Panc1 (cell line): ENCODE measurements around the gene NFAT5. TPM values are rescaled to one million over a fixed set of nuclear protein-coding genes. Genes with fewer than 3 reads are reported as not detected.
"Not testable (repeated sequence)": the region's sequence is repeated elsewhere in the genome, so short reads cannot be mapped to it uniquely, and the experiment has no call there.

ENCODE experiments used
- ATAC-seq: fragments of 200-7000 bp; cut with Tn5 transposase; 2 replicates; pipeline ENCODE4 v1.9.1; 2020; ENCODE audit warnings: mild to moderate bottlenecking, moderate library complexity
- BruUV-seq: library from RNA; stranded (reverse); fragments of 400-500 nt; replicated peaks from 2 replicates; lab custom pipeline; 2021; lab: Mats Ljungman, UMichigan
- CTCF ChIA-PET: fragments of 300-600 bp; sonication (Branson Sonifier 250); formaldehyde crosslinking; loops from one replicate; lab custom pipeline; 2022; ENCODE audit warnings: antibody characterized with exemption; lab: Charles Lee
- POLR2A ChIA-PET: fragments of 300-600 bp; sonication (Branson Sonifier 250); formaldehyde crosslinking; loops from one replicate; lab custom pipeline; 2022; ENCODE audit warnings: antibody characterized with exemption; lab: Charles Lee
- DNase-seq: peaks from one replicate; pipeline ENCODE4 v3.0.0-alpha.2; 2010; ENCODE audit warnings: low read depth, low spot score
- H3K27ac ChIP-seq: 2 replicates; pipeline ENCODE4 v1.5.1; 2011; ENCODE audit warnings: mild to moderate bottlenecking, low read length, inconsistent platforms
- H3K27me3 ChIP-seq: fragments of 200-500 bp; sonication (Bioruptor generic); 2 replicates; pipeline ENCODE4 v1.6.0; 2014; ENCODE audit warnings: low read length, inconsistent platforms; ENCODE audit not compliant: control insufficient read depth, insufficient read depth
- H3K36me3 ChIP-seq: fragments of 200-500 bp; sonication (Bioruptor generic); 2 replicates; pipeline ENCODE4 v1.5.1; 2014; ENCODE audit warnings: inconsistent platforms, mild to moderate bottlenecking, low read length, moderate library complexity; ENCODE audit not compliant: control insufficient read depth, insufficient read depth
- H3K4me1 ChIP-seq: 2 replicates; pipeline ENCODE4 v1.5.1; 2011; ENCODE audit warnings: inconsistent platforms, mild to moderate bottlenecking, low read length, moderate library complexity; ENCODE audit not compliant: control insufficient read depth, insufficient read depth
- H3K4me3 ChIP-seq, 2 experiments: 2 replicates each; pipeline ENCODE4 v1.5.1; 2011 to 2012; ENCODE audit warnings: low read depth in 2 of 2, low read length in 2 of 2, mild to moderate bottlenecking in 2 of 2, inconsistent platforms in 1 of 2, moderate library complexity in 1 of 2
- H3K9me3 ChIP-seq: fragments of 200-500 bp; sonication (Bioruptor generic); 2 replicates; pipeline ENCODE4 v1.5.1; 2014; ENCODE audit warnings: low read depth, mild to moderate bottlenecking, inconsistent platforms, low read length, moderate library complexity; ENCODE audit not compliant: control insufficient read depth, insufficient read depth
- POLR2AphosphoS5 ChIP-seq: IDR thresholded peaks from 2 replicates; pipeline ENCODE4 v1.6.1; 2012; ENCODE audit warnings: mild to moderate bottlenecking, low read depth, low read length, moderate library complexity
- SIN3A ChIP-seq: IDR thresholded peaks from 2 replicates; pipeline ENCODE4 v1.6.1; 2012; ENCODE audit warnings: low read depth, mild to moderate bottlenecking, low read length, moderate library complexity, borderline replicate concordance; ENCODE audit not compliant: insufficient read depth
- TCF7L2 ChIP-seq: IDR thresholded peaks from 2 replicates; pipeline ENCODE4 v1.6.1; 2011; ENCODE audit warnings: mild to moderate bottlenecking, low read depth, low read length, inconsistent platforms
- in situ Hi-C: cut with HindIII; loops from 2 replicates; pipeline ENCODE4 v1.10.0; 2016; ENCODE audit warnings: low sequenced_read_pairs, low pct_unique_long_range_greater_than_20kb
- intact Hi-C: fragments of 100-400 bp; cut with micrococcal nuclease; formaldehyde crosslinking; loops from one replicate; pipeline ENCODE4 v1.10.0; 2022; ENCODE audit not compliant: unreplicated experiment
- total RNA-seq: library from RNA; stranded (reverse); gene quantifications from one replicate; pipeline ENCODE4 v1.2.1, GENCODE V29; 2021; ENCODE audit not compliant: unreplicated experiment
- TF ChIP-seq, protein P1 (sequence below): fragments of 450-650 bp; IDR thresholded peaks from 2 replicates; pipeline ENCODE4 v1.5.1; 2017; ENCODE audit warnings: mild to moderate bottlenecking
- TF ChIP-seq, protein P2 (sequence below), 2 experiments: IDR thresholded peaks; 2 replicates each; pipeline ENCODE4 v1.6.1; 2011 to 2012; ENCODE audit warnings: low read depth in 2 of 2, control low read depth in 1 of 2, low read length in 1 of 2, mild to moderate bottlenecking in 1 of 2, moderate library complexity in 1 of 2; ENCODE audit not compliant: insufficient read depth in 1 of 2

Gene NFAT5
- total RNA-seq, 1 experiment from 2014 or later: 57.0 TPM

DNA sequence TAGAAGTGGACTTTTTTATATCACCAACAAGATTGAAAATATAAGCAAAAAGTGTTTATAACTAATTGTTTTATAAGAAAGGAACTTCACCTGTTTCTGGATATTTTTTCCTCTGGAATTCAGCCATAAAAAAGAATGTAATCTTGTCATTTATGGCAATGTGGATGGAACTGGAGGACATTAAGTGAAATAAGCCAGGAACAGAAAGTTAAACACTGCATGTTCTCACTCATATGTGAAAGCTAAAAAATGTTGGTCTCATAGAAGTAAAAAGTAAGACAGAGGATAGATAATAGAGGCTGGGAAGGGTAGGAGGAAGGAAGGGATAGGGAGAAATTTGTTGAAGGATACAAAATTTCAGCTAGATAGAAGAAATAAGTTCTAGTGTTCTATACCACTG lies 67.6 kb downstream of the NFAT5 start:
- intact Hi-C loops: no loop called here
- Histone ChIP-seq H3K4me1 (no peaks in the 10 kb centered on the region), H3K27ac (no peak overlapping the region), H3K27me3 (no peaks in the 10 kb centered on the region), H3K4me3 (no peak overlapping the region), H3K9me3 (no peaks in the 10 kb centered on the region; the same call in 1 of the 2 replicates), H3K36me3 (peaks cover 14% of the 10 kb centered on the region)
- in situ Hi-C loops: no loop called here
- ChIA-PET CTCF (no interaction called here), POLR2A (no interaction called here)
- no TSS peak for BruUV-seq
- DNase-seq (no peak), ATAC-seq (no peak)
- TF ChIP-seq TCF7L2 (no peak), POLR2AphosphoS5 (no peak), SIN3A (no peak)
- TF ChIP-seq, protein P1, sequence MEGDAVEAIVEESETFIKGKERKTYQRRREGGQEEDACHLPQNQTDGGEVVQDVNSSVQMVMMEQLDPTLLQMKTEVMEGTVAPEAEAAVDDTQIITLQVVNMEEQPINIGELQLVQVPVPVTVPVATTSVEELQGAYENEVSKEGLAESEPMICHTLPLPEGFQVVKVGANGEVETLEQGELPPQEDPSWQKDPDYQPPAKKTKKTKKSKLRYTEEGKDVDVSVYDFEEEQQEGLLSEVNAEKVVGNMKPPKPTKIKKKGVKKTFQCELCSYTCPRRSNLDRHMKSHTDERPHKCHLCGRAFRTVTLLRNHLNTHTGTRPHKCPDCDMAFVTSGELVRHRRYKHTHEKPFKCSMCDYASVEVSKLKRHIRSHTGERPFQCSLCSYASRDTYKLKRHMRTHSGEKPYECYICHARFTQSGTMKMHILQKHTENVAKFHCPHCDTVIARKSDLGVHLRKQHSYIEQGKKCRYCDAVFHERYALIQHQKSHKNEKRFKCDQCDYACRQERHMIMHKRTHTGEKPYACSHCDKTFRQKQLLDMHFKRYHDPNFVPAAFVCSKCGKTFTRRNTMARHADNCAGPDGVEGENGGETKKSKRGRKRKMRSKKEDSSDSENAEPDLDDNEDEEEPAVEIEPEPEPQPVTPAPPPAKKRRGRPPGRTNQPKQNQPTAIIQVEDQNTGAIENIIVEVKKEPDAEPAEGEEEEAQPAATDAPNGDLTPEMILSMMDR: no peak
- TF ChIP-seq, protein P2, sequence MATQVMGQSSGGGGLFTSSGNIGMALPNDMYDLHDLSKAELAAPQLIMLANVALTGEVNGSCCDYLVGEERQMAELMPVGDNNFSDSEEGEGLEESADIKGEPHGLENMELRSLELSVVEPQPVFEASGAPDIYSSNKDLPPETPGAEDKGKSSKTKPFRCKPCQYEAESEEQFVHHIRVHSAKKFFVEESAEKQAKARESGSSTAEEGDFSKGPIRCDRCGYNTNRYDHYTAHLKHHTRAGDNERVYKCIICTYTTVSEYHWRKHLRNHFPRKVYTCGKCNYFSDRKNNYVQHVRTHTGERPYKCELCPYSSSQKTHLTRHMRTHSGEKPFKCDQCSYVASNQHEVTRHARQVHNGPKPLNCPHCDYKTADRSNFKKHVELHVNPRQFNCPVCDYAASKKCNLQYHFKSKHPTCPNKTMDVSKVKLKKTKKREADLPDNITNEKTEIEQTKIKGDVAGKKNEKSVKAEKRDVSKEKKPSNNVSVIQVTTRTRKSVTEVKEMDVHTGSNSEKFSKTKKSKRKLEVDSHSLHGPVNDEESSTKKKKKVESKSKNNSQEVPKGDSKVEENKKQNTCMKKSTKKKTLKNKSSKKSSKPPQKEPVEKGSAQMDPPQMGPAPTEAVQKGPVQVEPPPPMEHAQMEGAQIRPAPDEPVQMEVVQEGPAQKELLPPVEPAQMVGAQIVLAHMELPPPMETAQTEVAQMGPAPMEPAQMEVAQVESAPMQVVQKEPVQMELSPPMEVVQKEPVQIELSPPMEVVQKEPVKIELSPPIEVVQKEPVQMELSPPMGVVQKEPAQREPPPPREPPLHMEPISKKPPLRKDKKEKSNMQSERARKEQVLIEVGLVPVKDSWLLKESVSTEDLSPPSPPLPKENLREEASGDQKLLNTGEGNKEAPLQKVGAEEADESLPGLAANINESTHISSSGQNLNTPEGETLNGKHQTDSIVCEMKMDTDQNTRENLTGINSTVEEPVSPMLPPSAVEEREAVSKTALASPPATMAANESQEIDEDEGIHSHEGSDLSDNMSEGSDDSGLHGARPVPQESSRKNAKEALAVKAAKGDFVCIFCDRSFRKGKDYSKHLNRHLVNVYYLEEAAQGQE (IDR thresholded peaks at IDR 0.05; ENCODE audit: insufficient read depth in 1 of 2, low read depth in 2 of 2, low read length in 1 of 2): no peak

DNA sequence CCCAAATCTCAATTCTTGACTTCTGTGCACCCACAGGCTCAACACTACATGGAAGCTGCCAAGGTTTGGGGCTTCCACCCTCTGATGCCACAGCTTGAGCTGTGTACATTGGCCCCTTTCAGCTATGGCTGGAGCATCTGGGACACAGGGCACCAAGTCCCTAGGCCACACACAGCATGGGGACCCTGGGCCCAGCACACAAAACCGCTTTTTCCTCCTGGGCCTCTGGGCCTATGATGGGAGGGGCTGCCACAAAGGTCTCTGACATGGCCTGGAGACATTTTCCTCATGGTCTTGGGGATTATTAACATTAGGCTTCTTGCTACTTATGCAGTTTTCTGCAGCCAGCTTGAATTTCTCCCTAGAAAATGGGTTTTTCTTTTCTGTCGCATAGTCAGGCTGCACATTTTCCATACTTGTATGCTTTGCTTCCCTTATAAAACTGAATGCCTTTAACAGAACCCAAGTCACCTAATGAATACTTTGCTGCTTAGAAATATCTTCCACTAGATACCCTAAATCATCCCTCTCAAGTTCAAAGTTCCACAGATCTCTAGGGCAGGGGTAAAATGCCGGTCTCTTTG lies 70.9 kb downstream of the NFAT5 start:
- intact Hi-C loops, H3K4me3 ChIP-seq, BruUV-seq, DNase-seq, in situ Hi-C loops, H3K27ac ChIP-seq, H3K27me3 ChIP-seq, ATAC-seq, POLR2A ChIA-PET, H3K4me1 ChIP-seq, H3K9me3 ChIP-seq: not testable (repeated sequence)
- H3K36me3 ChIP-seq: peaks cover 19% of the 10 kb centered on the region
- CTCF ChIA-PET: interaction anchor here (0.6 kb wide), 1 partner anchor 217 kb away, joined by 12 read pairs; no protein-coding TSS in a partner anchor

DNA sequence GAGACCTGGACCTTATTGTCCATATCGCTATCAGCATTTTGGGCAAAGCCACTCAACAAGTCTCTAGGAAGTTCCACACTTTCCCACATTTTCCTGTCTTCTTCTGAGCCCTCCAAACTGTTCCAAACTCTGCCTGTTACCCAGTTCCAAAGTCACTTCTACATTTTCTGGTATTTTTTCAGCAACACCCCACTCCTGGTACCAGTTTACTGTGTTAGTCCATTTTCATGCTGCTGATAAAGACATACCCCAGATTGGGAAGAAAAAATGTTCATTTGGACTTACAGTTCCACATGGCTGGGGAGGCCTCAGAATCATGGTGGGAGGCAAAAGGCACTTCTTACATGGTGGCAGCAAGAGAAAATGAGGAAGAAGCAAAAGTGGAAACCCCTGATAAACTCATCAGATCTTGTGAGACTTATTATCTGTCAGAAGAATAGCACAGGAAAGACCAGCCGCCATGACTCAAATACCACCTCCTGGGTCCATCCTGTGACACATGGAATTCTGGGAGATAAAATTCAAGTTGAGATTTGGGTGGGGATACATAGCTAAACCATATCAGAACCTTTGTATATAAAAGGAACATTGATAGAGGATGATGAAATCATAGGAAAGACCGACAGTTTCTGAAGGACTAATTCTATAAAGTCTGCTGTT lies 71.6 kb downstream of the NFAT5 start:
- in situ Hi-C loops, intact Hi-C loops, ATAC-seq, H3K27ac ChIP-seq, H3K27me3 ChIP-seq, BruUV-seq, DNase-seq, H3K4me1 ChIP-seq, POLR2A ChIA-PET, CTCF ChIA-PET, H3K9me3 ChIP-seq, H3K4me3 ChIP-seq: not testable (repeated sequence)
- peaks cover 15% of the 10 kb centered on the region for H3K36me3 ChIP-seq

DNA sequence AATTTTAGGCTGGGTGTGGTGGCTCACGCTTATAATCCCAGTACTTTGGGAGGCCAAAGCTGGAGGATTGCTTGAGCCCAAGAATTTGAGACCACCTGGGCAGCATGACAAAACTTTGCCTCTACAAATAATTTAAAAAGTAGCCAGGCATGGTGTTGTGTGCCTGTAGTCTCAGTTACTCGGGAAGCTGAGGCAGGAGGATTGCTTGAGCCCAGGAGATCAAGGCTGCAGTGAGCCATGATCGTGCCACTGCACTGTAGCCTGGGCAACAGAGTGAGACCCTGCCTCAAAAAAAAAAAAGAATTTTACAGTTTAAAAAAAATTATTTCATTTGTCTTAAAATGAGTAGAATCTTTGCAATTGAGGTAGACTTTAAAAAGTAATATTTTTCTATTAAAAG lies 78.2 kb downstream of the NFAT5 start:
- H3K27me3 ChIP-seq, H3K27ac ChIP-seq, BruUV-seq, H3K4me3 ChIP-seq, intact Hi-C loops, H3K4me1 ChIP-seq, ATAC-seq, H3K9me3 ChIP-seq, DNase-seq, CTCF ChIA-PET, in situ Hi-C loops: not testable (repeated sequence)
- peaks cover 16% of the 10 kb centered on the region for H3K36me3 ChIP-seq
- POLR2A ChIA-PET: interaction anchor here (0.5 kb wide), 1 partner anchor 10 kb away, joined by 5 read pairs; no protein-coding TSS in a partner anchor
